Stimulated activated CD4-positive, alpha-beta T cell treated with anti-CD3 and anti-CD28 coated beads, Interleukin-12 subunit alpha, Interleukin-12 subunit beta, amount 100 ng/mL, for 24 hours (primary cell): ENCODE results near the gene HIVEP2.

ENCODE experiments used
- DNase-seq, 2 experiments: peaks; one replicate each; pipeline ENCODE4 v3.0.0-alpha.2; 2020; ENCODE audit warnings: low read depth in 2 of 2

Gene HIVEP2

GRCh38 chr6:142925575-142926110, 19.3 kb downstream of the HIVEP2 start:
- DNase-seq = no peak

DNA sequence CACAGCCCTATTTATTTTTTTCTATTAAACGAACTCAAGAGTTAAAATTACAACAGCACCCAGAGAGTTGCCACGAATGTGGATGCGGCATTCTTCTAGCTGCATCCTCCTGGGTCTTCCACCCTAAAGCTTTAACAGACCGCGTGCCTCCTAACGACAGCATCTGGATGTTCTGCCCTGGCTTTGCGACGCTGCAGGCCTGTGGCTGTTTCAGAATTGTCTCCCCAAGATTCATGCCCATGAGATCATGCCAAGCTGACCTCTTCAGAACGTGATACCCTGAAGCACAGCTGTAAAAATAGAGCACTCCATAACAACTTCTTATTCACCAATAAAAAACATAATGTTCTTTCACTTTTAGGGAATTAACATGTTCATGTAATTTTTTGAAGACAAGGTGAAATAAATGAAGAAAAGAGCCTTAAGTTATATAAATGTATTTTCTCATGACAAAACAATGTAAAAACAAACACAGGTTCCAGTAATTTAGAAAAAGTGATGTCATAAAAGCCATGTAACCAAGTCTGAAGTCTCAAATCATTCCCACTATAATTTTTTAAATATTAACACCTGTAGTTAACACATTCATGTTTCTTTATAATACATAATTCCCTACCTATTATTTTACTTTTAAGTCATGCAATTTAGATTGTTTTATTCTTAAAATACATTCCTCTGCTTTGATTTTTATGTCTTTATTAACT, 26.5 kb downstream of the HIVEP2 start:
- DNase-seq = no peak

- DNase-seq = no peak
Observed at GRCh38 chr6:142916881-142917280, 28.1 kb downstream of the HIVEP2 start.

DNA sequence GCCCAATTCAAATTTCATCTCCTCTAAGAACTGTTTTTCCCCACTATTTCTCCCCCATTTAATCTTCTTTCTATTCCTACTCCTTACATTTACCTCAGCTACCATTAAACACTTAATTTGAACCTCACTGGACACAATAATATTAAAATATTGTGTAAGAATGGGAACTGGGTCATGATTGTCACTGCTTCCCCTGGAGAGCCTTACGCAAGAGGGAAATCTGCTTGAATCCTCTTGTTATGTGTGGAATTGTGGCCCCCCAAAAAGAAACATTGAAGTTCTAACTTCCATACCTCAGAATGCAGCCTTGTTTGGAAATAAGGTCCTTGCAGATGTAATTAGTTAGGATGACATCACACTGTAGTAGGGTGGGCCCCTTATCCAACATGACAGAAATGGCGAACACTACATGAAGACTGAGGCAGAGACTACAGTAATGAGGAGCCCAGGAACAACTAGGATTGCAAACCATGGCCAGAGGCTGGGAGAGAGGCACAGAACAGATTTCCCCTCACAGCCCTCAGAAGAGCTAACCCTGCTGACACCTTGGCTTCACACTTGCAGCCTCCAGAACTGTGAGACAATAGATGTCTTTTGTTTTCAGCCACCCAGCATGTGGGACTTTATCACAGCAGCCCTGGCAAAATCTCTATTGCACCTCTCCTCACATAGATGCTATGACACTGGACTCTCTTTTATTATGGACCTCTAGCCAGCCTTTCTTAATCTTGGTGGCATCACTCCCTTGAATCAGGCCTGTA, 29.9 kb downstream of the HIVEP2 start:
- no peak for DNase-seq

GRCh38 chr6:142914369-142914768, 30.6 kb downstream of the HIVEP2 start:
- no peak for DNase-seq

DNA sequence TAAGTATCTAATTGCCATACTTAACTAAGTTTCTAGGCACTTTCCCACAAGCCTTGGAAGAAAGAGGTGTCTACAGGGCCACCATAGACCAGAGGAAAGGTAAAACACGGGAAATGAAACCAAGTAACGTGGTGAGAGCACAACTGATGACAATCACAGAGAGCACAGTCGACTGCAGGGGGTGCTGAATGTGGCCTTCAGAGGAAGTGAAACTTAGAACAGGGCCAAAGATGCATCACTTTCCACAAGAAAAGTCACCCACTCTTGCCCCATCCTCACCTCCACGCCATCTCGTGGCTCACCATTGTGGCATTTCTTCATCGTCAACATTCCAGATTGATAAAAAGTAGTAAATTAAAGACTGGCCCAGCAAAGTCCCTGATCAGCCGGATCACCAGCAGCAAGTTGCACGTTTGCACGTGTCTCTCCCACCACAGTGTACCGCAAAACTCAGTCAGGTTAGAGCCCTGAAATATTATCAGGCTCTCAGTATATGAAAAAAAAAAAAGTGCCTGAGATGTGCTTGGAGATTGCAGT, 31.4 kb downstream of the HIVEP2 start:
- peak in 1 of 2 experiments; percentile 57 for DNase-seq

- DNase-seq = no peak
Observed at GRCh38 chr6:142913036-142913510, 31.9 kb downstream of the HIVEP2 start.

DNA sequence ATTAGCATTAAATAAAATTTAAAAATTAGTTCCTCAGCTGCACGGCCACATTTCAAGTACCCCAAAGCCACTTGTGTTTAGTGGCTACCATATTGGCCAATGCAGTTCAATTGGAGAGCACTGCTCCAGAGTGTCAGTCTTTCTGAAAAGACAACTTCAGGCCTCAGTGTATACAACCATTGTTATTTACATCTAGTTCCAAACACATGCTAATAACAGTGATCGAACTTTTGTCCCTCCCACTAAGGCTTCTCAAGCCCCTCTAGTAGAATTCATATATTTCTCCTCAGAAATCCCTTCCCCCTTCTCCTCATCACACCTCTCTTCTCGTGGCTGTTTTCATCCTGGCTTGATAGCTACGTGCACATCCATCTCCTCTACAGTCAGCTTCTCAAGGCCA, 32.9 kb downstream of the HIVEP2 start:
- no peak for DNase-seq

- no peak for DNase-seq
Observed at GRCh38 chr6:142911430-142911829, 33.5 kb downstream of the HIVEP2 start.

GRCh38 chr6:142909686-142910085, 35.3 kb downstream of the HIVEP2 start:
- DNase-seq = no peak

DNA sequence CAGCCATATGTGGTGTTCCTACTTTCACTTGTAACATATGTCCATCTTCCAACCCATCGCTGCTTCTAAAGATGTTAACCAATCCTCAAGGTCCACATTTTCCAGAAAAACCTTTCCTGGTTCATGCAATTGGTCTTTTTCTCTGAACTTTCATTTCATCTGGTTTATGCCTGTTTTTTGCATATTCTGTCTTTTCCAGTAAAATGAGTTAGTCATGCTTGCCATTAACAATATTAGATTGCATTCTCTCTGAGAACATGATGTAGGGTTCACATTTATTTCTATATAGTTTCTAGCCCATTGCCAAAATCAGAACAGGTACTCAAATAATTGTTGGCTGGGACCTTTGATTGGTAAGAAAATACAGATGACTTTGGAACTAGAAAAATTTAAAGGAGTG, 36.7 kb downstream of the HIVEP2 start:
- DNase-seq = no peak

DNA sequence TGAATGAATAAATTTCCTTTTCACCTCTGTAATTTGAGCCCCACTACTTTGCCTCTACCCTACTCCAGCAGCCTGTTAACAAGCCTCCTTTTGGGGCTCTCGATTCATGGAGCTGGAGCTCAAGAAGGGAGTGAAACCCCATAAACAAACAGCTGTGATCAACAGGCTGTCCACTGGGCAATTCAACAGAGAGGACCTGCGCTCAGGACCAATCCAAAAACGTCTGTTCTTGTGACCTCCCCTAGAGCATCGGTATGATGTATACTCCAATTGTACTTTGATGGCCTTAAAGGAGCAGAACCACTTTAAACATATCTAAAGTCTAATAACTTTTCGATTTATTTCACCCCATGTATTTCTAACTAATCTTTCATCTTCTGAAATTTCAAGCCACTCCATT, 37.4 kb downstream of the HIVEP2 start:
- no peak for DNase-seq

- DNase-seq = no peak
Observed at GRCh38 chr6:142906945-142907470, 38.0 kb downstream of the HIVEP2 start.

GRCh38 chr6:142903812-142904211, 41.2 kb downstream of the HIVEP2 start:
- DNase-seq = no peak

GRCh38 chr6:142902636-142903053, 42.3 kb downstream of the HIVEP2 start:
- DNase-seq = peak in 1 of 2 experiments; percentile 49

- no peak for DNase-seq
Observed at GRCh38 chr6:142901611-142902010, 43.4 kb downstream of the HIVEP2 start.

DNA sequence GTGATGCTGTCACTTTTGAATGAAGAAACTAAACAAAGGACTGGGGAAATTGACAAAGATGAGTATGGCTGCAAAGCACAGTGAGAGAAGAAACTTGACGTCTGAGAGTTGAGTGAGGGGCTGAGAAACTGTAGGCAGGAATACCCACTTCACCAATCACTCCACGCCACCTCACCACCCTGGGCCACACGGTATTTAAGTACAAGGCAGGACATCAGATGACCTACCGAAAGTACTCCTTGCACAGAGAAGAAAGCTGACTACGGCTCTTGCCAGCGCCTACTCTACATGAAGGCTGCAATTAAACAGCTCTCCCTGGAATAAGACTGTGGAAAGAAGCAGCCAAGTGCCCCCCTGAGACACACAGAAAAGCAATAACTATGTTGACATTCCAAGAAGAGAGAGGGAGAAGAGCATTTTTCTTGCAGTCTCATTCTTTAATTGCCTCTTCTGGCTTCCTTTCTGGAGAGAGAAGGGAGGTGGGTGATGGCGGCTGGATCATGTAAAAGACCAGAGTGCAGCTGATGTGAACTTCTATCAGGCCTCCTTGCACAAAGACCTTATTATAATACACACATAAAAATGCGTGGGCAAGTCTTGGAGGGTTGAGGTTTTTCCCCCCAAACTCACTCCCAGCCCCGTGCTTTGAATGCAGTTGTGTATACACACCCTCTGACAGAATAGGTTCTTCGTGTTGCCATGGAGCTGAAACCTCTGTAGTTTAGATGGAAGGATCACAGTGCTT, 44.6 kb downstream of the HIVEP2 start:
- no peak for DNase-seq

DNA sequence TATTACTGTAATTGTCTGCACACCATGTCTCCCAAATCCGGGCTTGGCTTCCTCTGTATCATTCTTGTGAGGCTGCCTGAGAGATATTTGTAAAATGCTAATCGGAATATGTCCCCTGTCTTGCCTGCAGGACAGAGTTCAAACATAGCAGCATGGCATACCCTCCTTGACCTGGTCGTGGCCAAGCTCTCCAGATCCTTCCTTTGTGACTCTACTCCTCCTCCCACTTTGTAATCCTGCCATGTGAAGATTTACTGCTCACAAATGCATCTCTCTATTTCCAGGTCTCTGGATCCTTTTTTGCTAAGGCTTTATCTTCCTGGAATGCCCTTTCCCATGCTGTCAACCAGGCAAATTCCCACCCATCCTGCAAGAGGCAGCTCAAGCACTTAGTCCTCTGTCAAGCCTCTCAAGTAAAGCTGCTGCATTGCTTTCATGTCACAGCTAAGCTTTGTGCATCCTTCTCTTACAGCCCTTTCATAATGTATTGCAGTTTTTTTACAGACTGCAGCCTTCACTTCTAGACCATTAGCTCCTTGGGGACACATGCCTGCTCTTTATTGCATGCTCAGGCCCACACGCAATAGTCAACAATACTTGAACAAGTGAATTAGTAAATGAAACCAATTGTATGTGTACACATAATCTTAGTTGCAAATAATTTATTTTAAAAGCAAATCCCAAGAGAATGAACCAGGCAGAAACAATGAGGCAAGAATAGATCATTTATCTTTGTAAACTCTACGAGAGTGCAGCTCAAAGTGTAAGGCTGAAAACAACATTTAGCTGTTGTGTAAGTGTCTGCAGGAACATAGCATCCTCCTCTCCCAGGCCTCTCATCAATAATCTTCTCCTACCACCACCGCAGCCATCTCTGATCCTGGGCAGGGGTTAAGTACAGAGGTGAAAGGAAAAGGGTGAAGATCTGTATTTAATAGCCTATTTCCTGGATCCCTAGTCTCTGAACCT, 45.8 kb downstream of the HIVEP2 start:
- DNase-seq = no peak

- DNase-seq = no peak
Observed at GRCh38 chr6:142897659-142898058, 47.3 kb downstream of the HIVEP2 start.

GRCh38 chr6:142896732-142897131, 48.2 kb downstream of the HIVEP2 start:
- no peak for DNase-seq
